ENCODE data around the gene MRPS6.

DNA sequence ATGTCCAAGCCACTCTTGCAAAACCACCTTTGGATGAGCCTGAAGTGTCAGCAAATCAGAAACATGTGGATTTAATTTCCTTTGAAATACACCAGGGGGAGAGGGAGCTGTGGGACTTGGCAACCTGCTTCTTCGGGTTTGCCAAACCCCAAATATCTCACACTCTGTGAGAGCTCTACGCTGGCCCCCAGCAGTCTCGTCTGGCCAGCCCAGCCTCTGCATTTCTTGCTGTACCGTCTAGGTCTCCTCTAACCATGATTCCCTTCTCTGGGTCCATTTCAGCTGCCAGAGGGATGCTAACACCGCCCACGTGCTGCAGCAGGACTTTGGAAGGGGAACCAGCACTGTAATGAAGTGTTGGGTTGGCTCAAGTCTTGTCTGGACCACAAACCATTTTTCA, 114.6 kb downstream of the MRPS6 start:
- no peak for TF ChIP-seq GATA3 (IDR thresholded peaks at IDR 0.05; ENCODE audit: low read depth, low read length)
- no peak for TF ChIP-seq GATA2 (IDR thresholded peaks at IDR 0.05; ENCODE audit: low read depth, low read length)

All from SH-SY5Y (cell line).